NCI-H2029 treated with DMSO at 0.1 percent for 48 hours (cell line): ENCODE results near the gene XRCC1.
"Not testable (repeated sequence)": the region's sequence is repeated elsewhere in the genome, so short reads cannot be mapped to it uniquely, and the experiment has no call there.

Source experiments
- DNase-seq: peaks from one replicate; lab custom pipeline; 2025; lab: John Stamatoyannopoulos, UW

Gene XRCC1

GRCh38 chr19:43575955-43576878, 890 bp upstream of the XRCC1 start:
- no peak for DNase-seq

DNA sequence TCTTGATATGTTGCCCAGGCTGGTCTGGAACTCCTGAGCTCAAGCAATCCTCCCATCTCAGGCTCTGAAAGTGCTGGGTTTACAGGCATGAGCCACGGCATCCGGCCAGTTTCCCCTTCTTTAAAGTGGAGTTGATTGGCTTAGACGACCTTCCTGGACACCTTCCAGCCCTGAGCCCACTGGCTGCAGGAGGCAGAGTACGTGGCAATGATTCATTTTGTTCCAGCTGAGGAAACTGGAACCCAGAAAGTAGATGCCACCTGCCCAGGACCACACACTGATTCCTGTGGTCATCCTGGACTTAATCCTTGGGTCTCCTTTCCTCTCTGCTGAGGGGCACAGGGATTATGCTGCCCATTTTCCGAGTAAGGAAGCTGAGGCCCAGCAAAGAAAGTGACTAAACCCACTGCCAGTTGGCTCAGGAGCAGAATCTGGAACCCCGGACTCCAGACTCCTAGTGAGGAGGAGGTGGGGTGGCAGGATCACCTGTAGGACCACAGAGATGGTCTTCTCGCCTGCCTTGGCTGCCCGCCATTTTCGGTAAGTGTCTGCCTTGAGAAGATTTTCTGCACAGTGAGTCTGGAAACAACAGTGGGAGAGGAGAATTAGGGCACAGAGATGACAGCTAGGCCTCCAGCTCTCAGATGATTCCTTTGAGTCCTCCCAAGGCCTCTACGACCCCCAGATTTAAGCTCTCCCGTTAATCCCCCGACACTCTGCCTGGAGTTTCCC, 737 bp downstream of the XRCC1 start:
- peak; percentile 22 for DNase-seq

GRCh38 chr19:43572171-43572588, 3.1 kb downstream of the XRCC1 start:
- peak; percentile 81 for DNase-seq

- DNase-seq: peak; percentile 78
Measured at GRCh38 chr19:43570174-43570791, 5.0 kb downstream of the XRCC1 start.

- DNase-seq: no peak
Measured at GRCh38 chr19:43569657-43570056, 5.7 kb downstream of the XRCC1 start.

DNA sequence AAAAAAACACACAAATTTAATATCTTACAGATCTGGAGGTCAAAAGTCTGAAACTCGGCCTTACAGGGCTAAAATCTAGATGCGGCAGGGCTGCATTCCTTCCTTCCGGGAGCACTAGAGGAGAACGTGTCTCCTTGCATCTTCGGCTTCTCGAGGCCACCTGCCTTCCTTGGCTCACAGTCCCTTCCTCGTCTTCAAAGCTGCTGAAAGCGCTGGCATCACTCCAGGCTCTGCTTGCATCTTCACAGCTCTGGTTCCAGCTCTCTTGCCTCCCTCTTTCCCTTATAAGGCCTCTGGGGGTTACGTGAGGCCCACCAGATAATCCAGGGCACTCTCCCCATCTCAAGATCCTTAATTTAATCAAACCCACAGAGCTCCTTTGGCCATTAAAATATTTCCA, 10.5 kb downstream of the XRCC1 start:
- DNase-seq: no peak

- DNase-seq: no peak
Measured at GRCh38 chr19:43563816-43564457, 11.4 kb downstream of the XRCC1 start.

- DNase-seq: peak; percentile 83
Measured at GRCh38 chr19:43562698-43563241, 12.6 kb downstream of the XRCC1 start.

- DNase-seq: no peak
Measured at GRCh38 chr19:43562226-43562697, 13.1 kb downstream of the XRCC1 start.

- no peak for DNase-seq
Measured at GRCh38 chr19:43561139-43561970, 14.0 kb downstream of the XRCC1 start.

- DNase-seq: no peak
Measured at GRCh38 chr19:43560687-43561086, 14.6 kb downstream of the XRCC1 start.

DNA sequence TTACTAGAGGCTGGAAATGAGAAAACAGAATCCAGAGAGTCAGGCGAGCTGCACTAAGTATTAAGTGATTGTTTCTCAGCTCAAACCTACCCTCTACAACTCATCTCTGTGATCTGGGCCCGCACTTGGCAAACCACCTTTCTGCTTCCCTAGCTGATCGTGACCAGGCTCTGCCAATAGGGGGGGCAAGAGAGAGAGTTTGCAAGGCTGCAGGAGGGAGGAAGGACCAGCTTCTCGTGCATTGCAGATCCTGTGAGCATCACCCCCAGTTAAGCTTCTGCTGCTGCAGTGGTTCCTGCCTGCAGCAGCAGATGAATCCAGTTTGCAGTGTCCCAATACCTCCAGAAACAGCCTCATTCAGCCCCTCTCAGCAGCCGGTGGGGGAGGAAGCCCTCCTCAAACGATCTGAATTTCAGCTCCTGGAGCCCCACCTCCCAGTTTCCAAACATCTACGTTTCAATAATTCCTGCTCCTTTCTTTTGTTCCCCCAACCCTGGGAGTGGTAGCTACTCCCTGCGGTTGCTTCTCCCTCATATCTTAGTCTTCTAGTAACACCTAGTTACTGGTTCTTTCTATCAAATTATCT, 20.0 kb downstream of the XRCC1 start:
- peak; percentile 48 for DNase-seq

GRCh38 chr19:43554317-43554895, 20.9 kb downstream of the XRCC1 start:
- no peak for DNase-seq

DNA sequence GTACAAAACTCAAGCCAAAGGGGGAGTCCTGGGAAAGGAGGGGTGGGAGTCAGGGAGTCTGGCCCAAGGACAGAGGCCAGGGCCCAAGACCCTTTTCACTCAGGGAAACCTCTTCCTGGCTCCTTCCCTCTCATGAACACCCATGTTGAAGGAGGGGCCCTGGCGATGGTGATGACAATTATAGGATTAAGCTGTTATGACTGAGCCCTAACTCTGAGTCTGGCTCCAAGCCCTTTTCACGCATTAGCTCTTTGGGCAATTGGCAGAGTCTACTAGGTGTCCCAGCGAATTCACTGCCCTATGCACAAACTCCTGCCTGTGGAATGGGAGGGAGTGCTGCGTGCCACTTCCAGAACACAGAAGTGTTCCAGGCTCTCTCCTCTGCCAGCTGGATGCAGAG, 21.7 kb downstream of the XRCC1 start:
- no peak for DNase-seq

- DNase-seq: no peak
Measured at GRCh38 chr19:43552616-43553015, 22.7 kb downstream of the XRCC1 start.

- DNase-seq: no peak
Measured at GRCh38 chr19:43552198-43552450, 23.2 kb downstream of the XRCC1 start.

DNA sequence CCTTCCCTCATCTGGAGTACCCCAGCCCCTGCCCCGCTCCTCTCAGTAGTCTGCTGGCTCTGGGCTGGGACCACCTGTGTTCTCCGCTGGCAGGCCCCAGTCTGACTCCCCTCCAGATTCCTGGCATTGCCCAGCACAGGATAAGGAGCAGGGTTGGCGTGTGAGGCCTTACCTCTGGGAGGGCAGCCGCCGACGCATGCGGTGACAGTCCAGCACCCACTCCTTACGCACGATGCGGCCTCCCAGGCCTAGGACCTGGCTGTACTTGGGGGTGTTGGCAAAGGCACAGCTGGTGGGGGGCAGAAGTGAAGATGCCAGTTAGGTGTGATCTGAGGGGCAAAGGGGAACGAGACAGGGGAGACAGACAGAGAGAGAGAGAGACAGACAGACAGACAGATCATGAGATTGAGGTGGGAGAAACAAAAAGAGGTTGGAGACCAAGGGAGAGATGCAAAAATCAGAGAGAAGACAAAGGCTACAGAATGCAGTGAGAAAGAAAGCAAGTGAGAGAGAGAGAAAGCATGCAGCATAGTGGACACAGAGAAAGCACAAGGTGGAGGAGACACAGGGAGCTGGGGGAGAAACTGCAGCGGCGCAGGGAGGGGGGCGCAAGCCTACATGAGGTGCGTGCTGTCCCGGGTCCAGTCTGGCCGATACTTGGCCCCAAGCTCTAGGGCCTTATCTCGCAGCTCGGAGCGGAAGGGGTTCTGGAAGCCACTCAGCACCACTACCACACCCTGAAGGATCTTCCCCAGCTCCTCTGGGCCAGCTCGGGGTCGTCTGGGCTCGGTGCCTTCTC, 23.7 kb downstream of the XRCC1 start:
- no peak for DNase-seq

- no peak for DNase-seq
Measured at GRCh38 chr19:43548706-43549105, 26.6 kb downstream of the XRCC1 start.

DNA sequence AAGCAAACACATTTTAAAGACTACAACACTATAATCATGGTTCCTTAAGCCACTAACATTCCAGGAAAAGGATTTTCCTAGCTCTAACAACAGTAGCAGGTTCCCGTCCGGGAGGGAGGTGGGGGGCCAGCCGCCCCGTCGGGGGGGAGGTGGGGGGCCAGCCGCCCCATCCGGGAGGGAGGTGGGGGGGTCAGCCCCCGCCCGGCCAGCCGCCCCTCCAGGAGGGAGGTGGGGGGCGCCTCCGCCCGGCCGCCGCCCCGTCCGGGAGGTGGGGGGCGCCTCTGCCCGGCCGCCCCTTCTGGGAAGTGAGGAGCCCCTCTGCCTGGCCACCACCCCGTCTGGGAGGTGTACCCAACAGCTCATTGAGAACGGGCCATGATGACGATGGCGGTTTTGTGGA, 27.4 kb downstream of the XRCC1 start:
- DNase-seq: not testable (repeated sequence)

DNA sequence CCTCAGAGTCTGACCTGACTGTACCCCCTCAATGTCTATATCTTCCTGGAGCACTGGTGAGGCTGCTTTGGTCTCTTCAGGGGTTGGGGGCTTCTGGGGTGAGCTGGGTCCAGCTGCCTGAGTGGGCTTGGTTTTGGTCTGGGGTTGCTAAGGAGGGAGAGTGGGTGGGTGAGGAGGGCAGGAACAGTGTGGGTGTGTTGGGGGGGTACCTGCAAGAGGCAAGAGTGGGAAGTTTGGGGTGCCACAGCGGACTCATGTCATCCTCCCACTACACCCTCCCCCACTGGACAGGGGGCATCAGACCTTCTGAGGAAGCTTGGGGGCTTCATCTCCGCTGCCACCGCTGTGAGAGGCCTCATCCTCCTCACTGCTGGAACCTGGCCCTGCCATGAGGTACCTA, 28.7 kb downstream of the XRCC1 start:
- no peak for DNase-seq
